COR-L47 (cell line): ENCODE data around the gene CEP57.
"Not testable (repeated sequence)": the region's sequence is repeated elsewhere in the genome, so short reads cannot be mapped to it uniquely, and the experiment has no call there.

Experiments
- DNase-seq: peaks from one replicate; lab custom pipeline; 2025; lab: John Stamatoyannopoulos, UW

CEP57 gene

DNA sequence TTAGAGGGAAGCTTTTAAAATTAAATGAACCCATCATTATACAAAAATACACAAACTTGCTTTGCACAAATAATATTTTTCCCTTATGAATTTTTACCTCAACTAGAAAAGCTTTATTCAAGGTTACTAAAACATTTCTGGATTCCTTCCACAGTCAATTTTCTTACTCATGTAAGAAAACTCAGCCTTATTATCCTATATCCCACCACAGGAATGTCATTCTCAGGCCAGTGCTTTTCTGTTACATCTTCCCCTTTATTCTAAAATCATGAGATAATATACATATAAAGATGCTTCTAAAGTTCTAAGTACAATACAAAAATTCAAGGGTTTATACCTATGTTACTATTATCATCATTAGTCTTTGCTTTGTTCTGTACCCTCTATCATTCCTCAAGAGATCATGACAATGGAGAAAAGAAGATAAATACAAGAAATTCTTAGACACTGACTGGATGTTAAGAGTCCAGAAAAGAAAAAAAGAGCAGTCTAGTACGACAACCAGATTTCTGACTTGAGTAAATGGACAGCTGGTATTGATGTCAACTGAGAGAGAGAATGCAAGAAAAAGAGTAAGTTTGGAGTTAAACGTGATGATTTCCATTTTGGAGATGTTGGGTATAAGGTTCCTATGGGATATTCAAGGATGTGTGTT, 73.3 kb downstream of the CEP57 start:
- DNase-seq, result no peak

DNA sequence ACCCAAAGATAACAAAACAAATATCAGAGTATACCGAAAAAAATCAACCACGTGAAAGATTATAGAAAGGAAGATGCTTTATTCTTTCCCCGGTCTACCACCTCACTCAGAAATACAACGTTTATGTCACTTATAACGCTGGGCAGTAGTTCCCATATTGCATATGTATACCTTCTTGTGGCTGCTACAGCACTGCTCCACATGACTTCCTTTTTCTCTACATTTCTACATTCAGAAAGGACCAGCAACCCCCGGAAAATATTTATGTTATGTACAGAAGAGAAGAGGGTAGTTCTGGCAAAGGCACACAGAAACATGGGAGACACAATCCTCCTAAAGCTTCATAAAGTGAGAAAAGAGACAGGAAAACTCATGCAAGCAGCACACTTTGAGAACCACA, 76.8 kb downstream of the CEP57 start:
- no peak for DNase-seq

DNA sequence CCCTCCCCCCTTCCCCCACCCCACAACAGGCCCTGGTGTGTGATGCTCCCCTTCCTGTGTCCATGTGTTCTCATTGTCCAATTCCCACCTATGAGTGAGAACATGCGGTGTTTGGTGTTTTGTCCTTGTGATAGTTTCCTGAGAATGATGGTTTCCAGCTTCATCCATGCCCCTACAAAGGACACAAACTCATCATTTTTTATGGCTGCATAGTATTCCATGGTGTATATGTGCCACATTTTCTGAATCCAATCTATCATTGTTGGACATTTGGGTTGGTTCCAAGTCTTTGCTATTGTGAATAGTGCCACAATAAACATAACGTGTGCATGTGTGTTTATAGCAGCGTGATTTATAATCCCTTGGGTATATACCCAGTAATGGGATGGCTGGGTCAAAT, 80.6 kb downstream of the CEP57 start:
- DNase-seq, result not testable (repeated sequence)

DNA sequence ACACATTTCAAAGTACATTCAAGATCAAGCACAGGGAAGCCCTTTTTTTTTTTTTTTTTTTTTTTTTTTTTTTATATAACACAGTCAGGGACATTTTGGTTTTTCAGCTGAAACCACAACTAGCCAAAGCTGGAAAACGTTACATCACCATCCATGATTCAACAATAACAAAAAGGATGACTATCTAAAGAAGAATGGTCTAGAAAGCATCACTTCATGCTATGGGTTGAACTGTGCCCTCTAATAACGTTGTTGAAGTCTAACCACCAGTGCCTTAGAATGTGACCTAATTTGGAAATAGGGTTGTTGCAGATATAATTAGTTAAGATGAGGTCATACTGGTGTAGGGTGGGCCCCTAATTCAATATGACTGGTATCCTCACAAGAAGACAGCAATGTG, 87.0 kb downstream of the CEP57 start:
- DNase-seq, result no peak
